Measurements from ENCODE around the gene DIP2B. TPM values are rescaled to one million over a fixed set of nuclear protein-coding genes. Genes with fewer than 3 reads are reported as not detected.
A peak's percentile ranks its signal among the peaks of the same experiment; 100 is the strongest.
"Not testable (repeated sequence)": the region's sequence is repeated elsewhere in the genome, so short reads cannot be mapped to it uniquely, and the experiment has no call there.

Gene DIP2B
- total RNA-seq, 1 donor from 2014 or later = 30.2 TPM

GRCh38 chr12:50483488-50483887 lies 21.3 kb upstream of the DIP2B start:
- no peak for TF ChIP-seq CTCF (IDR thresholded peaks at IDR 0.05; ENCODE audit: unreplicated experiment)
- Mint-ChIP-seq H3K9me3 (ENCODE audit: low read depth) (no peaks in the 10 kb centered on the region), H3K4me1 (ENCODE audit: low read depth) (no peaks in the 10 kb centered on the region), H3K27ac (no peak overlapping the region), H3K36me3 (ENCODE audit: insufficient read depth) (peaks cover 2% of the 10 kb centered on the region), H3K27me3 (no peaks in the 10 kb centered on the region), H3K4me3 (ENCODE audit: low read depth) (no peak overlapping the region)
- DNase-seq (ENCODE audit: low spot score, unreplicated experiment) = no peak

GRCh38 chr12:50488801-50489200 lies 16.0 kb upstream of the DIP2B start:
- H3K27me3 Mint-ChIP-seq = no peaks in the 10 kb centered on the region
- H3K9me3 Mint-ChIP-seq (ENCODE audit: low read depth) = peaks cover 21% of the 10 kb centered on the region
- H3K4me3 Mint-ChIP-seq (ENCODE audit: low read depth) = no peak overlapping the region
- DNase-seq (ENCODE audit: low spot score, unreplicated experiment) = no peak
- peaks cover 2% of the 10 kb centered on the region for H3K36me3 Mint-ChIP-seq (ENCODE audit: insufficient read depth)
- H3K27ac Mint-ChIP-seq = no peak overlapping the region
- no peak for TF ChIP-seq CTCF (IDR thresholded peaks at IDR 0.05; ENCODE audit: unreplicated experiment)
- H3K4me1 Mint-ChIP-seq (ENCODE audit: low read depth) = no peaks in the 10 kb centered on the region

- H3K36me3 Mint-ChIP-seq (ENCODE audit: insufficient read depth); H3K4me1 Mint-ChIP-seq (ENCODE audit: low read depth); H3K27me3 Mint-ChIP-seq; H3K27ac Mint-ChIP-seq; H3K4me3 Mint-ChIP-seq (ENCODE audit: low read depth); DNase-seq (ENCODE audit: low spot score, unreplicated experiment): not testable (repeated sequence)
- H3K9me3 Mint-ChIP-seq (ENCODE audit: low read depth) = peaks cover 44% of the 10 kb centered on the region
Measured at GRCh38 chr12:50498119-50498518, 6.7 kb upstream of the DIP2B start.

GRCh38 chr12:50505675-50506530 lies 1.1 kb downstream of the DIP2B start:
- no peak for TF ChIP-seq CTCF (IDR thresholded peaks at IDR 0.05; ENCODE audit: unreplicated experiment)
- no peaks in the 10 kb centered on the region for H3K9me3 Mint-ChIP-seq (ENCODE audit: low read depth)
- peak overlapping the region; percentile 97 for H3K4me3 Mint-ChIP-seq (ENCODE audit: low read depth)
- H3K4me1 Mint-ChIP-seq (ENCODE audit: low read depth) = peaks cover 34% of the 10 kb centered on the region
- DNase-seq (ENCODE audit: low spot score, unreplicated experiment) = no peak
- H3K36me3 Mint-ChIP-seq (ENCODE audit: insufficient read depth) = no peaks in the 10 kb centered on the region
- peak overlapping the region; percentile 97 for H3K27ac Mint-ChIP-seq
- H3K27me3 Mint-ChIP-seq = no peaks in the 10 kb centered on the region

GRCh38 chr12:50506753-50507473 lies 2.1 kb downstream of the DIP2B start:
- Mint-ChIP-seq H3K27me3 (no peaks in the 10 kb centered on the region), H3K9me3 (ENCODE audit: low read depth) (no peaks in the 10 kb centered on the region), H3K27ac (no peak overlapping the region), H3K36me3 (ENCODE audit: insufficient read depth) (no peaks in the 10 kb centered on the region), H3K4me3 (ENCODE audit: low read depth) (peak overlapping the region; percentile 97), H3K4me1 (ENCODE audit: low read depth) (peaks cover 34% of the 10 kb centered on the region)
- TF ChIP-seq CTCF (IDR thresholded peaks at IDR 0.05; ENCODE audit: unreplicated experiment) = no peak
- no peak for DNase-seq (ENCODE audit: low spot score, unreplicated experiment)

Data from progenitor cell of endocrine pancreas (in vitro differentiated cells).